Right cardiac atrium (tissue), 5 donors: ENCODE results near the gene MACROD2. TPM values are rescaled to one million over a fixed set of nuclear protein-coding genes. Genes with fewer than 3 reads are reported as not detected.
"Not testable (repeated sequence)": the region's sequence is repeated elsewhere in the genome, so short reads cannot be mapped to it uniquely, and the experiment has no call there.

ENCODE experiments used
- ATAC-seq, 2 donors: fragments of 200-7000 bp; cut with Tn5 transposase; one replicate each; pipeline versions ENCODE4 v1.8.0 to v1.9.1; 2020; ENCODE audit warnings: moderate library complexity in 2 of 2, mild to moderate bottlenecking in 1 of 2
- DNase-seq, 3 donors: peaks; one replicate each; pipeline ENCODE4 v3.0.0-alpha.2; 2020
- H3K27ac ChIP-seq: one replicate; pipeline ENCODE4 v1.5.1; 2013; ENCODE audit warnings: mild to moderate bottlenecking, low read length, control low read depth, moderate library complexity
- H3K27me3 ChIP-seq: one replicate; pipeline ENCODE4 v1.6.1; 2013; ENCODE audit not compliant: control insufficient read depth, insufficient read depth
- H3K4me1 ChIP-seq: one replicate; pipeline ENCODE4 v1.6.1; 2013; ENCODE audit warnings: low read length; ENCODE audit not compliant: control insufficient read depth, insufficient read depth
- H3K4me3 ChIP-seq: one replicate; pipeline ENCODE4 v1.5.1; 2013; ENCODE audit warnings: low read length, control low read depth
- H3K9me3 ChIP-seq: one replicate; pipeline ENCODE4 v1.6.1; 2013; ENCODE audit warnings: low read length; ENCODE audit not compliant: control insufficient read depth
- WGBS: extraction: QIAGEN DNeasy Blood & Tissue Kit; methylation state at CpG from one replicate; pipeline ENCODE4 v1.1.7; 2013; 5-methylcytosine and 5-hydroxymethylcytosine counted together
- intact Hi-C, 4 donors: fragments of 100-400 bp; cut with DNase I; formaldehyde crosslinking; loops; one replicate each; pipeline versions ENCODE4 v1.11.0 to v1.14.0; 2022 to 2023
- polyA plus RNA-seq: library from polyadenylated mRNA; stranded (reverse); fragments of 200-250 nt; gene quantifications from one replicate; pipeline ENCODE4 v1.2.3, GENCODE V29; 2013
- total RNA-seq, 4 donors: library from RNA; stranded (reverse); fragmentation: NEBNext Ultra II Directional; extraction: Animal tissue kit (Norgen Biotek cat#: 25700); gene quantifications; one replicate each; pipeline ENCODE4 v1.2.1, GENCODE V29; 2021
- donor health status: healthy with polysubstance abuse.
- donor health status: DM: no; HTN: yes; CAD: no.
- donor health status: DM: no; HTN: no; CAD: no.
- donor health status: DM: no; HTN: yes; CAD: no; lungs with severe emphysema.
- donor health status: DM: yes; HTN: yes; CAD: no.

MACROD2 gene
- total and polyA plus RNA-seq, 5 donors = 0.61 to 4.4 (median 2.4) TPM

GRCh38 chr20:14916360-14916920 is 921.1 kb downstream of the MACROD2 start:
- 72% methylated on average over 4 of the region's 4 CpGs for WGBS
- Histone ChIP-seq H3K4me1 (no peaks in the 10 kb centered on the region), H3K9me3 (no peaks in the 10 kb centered on the region), H3K4me3 (no peak overlapping the region), H3K27ac (no peak overlapping the region), H3K27me3 (no peaks in the 10 kb centered on the region)
- no peak for ATAC-seq
- no peak for DNase-seq
- intact Hi-C loops = no loop called here

GRCh38 chr20:14918281-14918680 is 923.0 kb downstream of the MACROD2 start:
- H3K9me3 ChIP-seq = no peaks in the 10 kb centered on the region
- H3K4me3 ChIP-seq = no peak overlapping the region
- no peaks in the 10 kb centered on the region for H3K4me1 ChIP-seq
- ATAC-seq (no peak), DNase-seq (no peak)
- 91% methylated on average over 1 of the region's 1 CpG for WGBS
- intact Hi-C loops = no loop called here
- no peaks in the 10 kb centered on the region for H3K27me3 ChIP-seq
- H3K27ac ChIP-seq = no peak overlapping the region

GRCh38 chr20:14918976-14919375 is 923.7 kb downstream of the MACROD2 start:
- no peak for DNase-seq
- Histone ChIP-seq H3K27me3 (no peaks in the 10 kb centered on the region), H3K4me3 (no peak overlapping the region), H3K4me1 (no peaks in the 10 kb centered on the region), H3K9me3 (no peaks in the 10 kb centered on the region), H3K27ac (no peak overlapping the region)
- intact Hi-C loops = no loop called here
- WGBS = 59% methylated on average over 3 of the region's 3 CpGs
- no peak for ATAC-seq

- Histone ChIP-seq H3K4me3 (no peak overlapping the region), H3K27me3 (no peaks in the 10 kb centered on the region), H3K9me3 (no peaks in the 10 kb centered on the region), H3K4me1 (no peaks in the 10 kb centered on the region), H3K27ac (no peak overlapping the region)
- 17% methylated on average over 7 of the region's 7 CpGs for whole genome bisulfite sequencing
- DNase-seq (no peak), ATAC-seq (no peak)
- intact Hi-C loops = no loop called here
Observed at GRCh38 chr20:14919501-14920081, 924.3 kb downstream of the MACROD2 start.

- no peak overlapping the region for H3K4me3 ChIP-seq
- H3K4me1 ChIP-seq = no peaks in the 10 kb centered on the region
- ATAC-seq (no peak), DNase-seq (no peak)
- 84% methylated on average over 1 of the region's 1 CpG for WGBS
- intact Hi-C loops = no loop called here
- H3K27ac ChIP-seq = no peak overlapping the region
- H3K27me3 ChIP-seq = no peaks in the 10 kb centered on the region
- H3K9me3 ChIP-seq = no peaks in the 10 kb centered on the region
Observed at GRCh38 chr20:14921513-14921912, 926.2 kb downstream of the MACROD2 start.

GRCh38 chr20:14922503-14923267 is 927.4 kb downstream of the MACROD2 start:
- Histone ChIP-seq H3K27me3 (no peaks in the 10 kb centered on the region), H3K27ac (no peak overlapping the region), H3K9me3 (no peaks in the 10 kb centered on the region), H3K4me3 (no peak overlapping the region), H3K4me1 (no peaks in the 10 kb centered on the region)
- ATAC-seq (no peak), DNase-seq (no peak)
- intact Hi-C loops = no loop called here
- WGBS = 85% methylated on average over 5 of the region's 5 CpGs

- Histone ChIP-seq H3K9me3 (no peaks in the 10 kb centered on the region), H3K4me1 (no peaks in the 10 kb centered on the region), H3K4me3 (no peak overlapping the region), H3K27me3 (no peaks in the 10 kb centered on the region), H3K27ac (no peak overlapping the region)
- intact Hi-C loops = no loop called here
- DNase-seq (no peak), ATAC-seq (no peak)
- WGBS = 64% methylated on average over 1 of the region's 1 CpG
Observed at GRCh38 chr20:14924433-14924832, 929.1 kb downstream of the MACROD2 start.

GRCh38 chr20:14925300-14925699 is 930.0 kb downstream of the MACROD2 start:
- Histone ChIP-seq H3K4me1 (no peaks in the 10 kb centered on the region), H3K27me3 (no peaks in the 10 kb centered on the region), H3K4me3 (no peak overlapping the region), H3K9me3 (no peaks in the 10 kb centered on the region), H3K27ac (no peak overlapping the region)
- 83% methylated on average over 1 of the region's 1 CpG for WGBS
- intact Hi-C loops = no loop called here
- no peak for ATAC-seq
- no peak for DNase-seq

GRCh38 chr20:14926436-14926835 is 931.1 kb downstream of the MACROD2 start:
- H3K27me3 ChIP-seq, H3K9me3 ChIP-seq, DNase-seq, intact Hi-C loops, H3K4me3 ChIP-seq, H3K27ac ChIP-seq, ATAC-seq, H3K4me1 ChIP-seq: not testable (repeated sequence)
- 67% methylated on average over 2 of the region's 2 CpGs for WGBS

GRCh38 chr20:14928083-14928482 is 932.8 kb downstream of the MACROD2 start:
- Histone ChIP-seq H3K27me3 (no peaks in the 10 kb centered on the region), H3K4me1 (no peaks in the 10 kb centered on the region), H3K9me3 (no peaks in the 10 kb centered on the region), H3K4me3 (no peak overlapping the region), H3K27ac (no peak overlapping the region)
- WGBS = 6% methylated on average over 3 of the region's 3 CpGs
- DNase-seq = no peak
- no peak for ATAC-seq
- intact Hi-C loops = no loop called here

- Histone ChIP-seq H3K9me3 (no peaks in the 10 kb centered on the region), H3K27ac (no peak overlapping the region), H3K4me1 (no peaks in the 10 kb centered on the region), H3K27me3 (no peaks in the 10 kb centered on the region), H3K4me3 (no peak overlapping the region)
- no peak for DNase-seq
- WGBS = 97% methylated on average over 8 of the region's 8 CpGs
- intact Hi-C loops = no loop called here
- no peak for ATAC-seq
Observed at GRCh38 chr20:14929388-14929787, 934.1 kb downstream of the MACROD2 start.
